Vagina (tissue), 2 donors: ENCODE data around the gene SLC10A7.

ENCODE experiments used
- POLR2A ChIP-seq, 2 donors: fragments of 450-650 bp; IDR thresholded peaks; one replicate each; pipeline ENCODE4 v1.6.1; 2017; ENCODE audit warnings: antibody characterized with exemption in 2 of 2, mild to moderate bottlenecking in 2 of 2, moderate library complexity in 2 of 2
- TF ChIP-seq, protein P1 (sequence below), 3 experiments: fragments of 450-650 bp in 2 of 3; fragments of 200-600 bp in 1 of 3; sonication (generic) in 1 of 3; IDR thresholded peaks; one replicate each; pipeline ENCODE4 v1.5.1; 2017 to 2019; ENCODE audit warnings: antibody characterized with exemption in 3 of 3, mild to moderate bottlenecking in 2 of 3, moderate library complexity in 2 of 3

- TF ChIP-seq, protein P1, sequence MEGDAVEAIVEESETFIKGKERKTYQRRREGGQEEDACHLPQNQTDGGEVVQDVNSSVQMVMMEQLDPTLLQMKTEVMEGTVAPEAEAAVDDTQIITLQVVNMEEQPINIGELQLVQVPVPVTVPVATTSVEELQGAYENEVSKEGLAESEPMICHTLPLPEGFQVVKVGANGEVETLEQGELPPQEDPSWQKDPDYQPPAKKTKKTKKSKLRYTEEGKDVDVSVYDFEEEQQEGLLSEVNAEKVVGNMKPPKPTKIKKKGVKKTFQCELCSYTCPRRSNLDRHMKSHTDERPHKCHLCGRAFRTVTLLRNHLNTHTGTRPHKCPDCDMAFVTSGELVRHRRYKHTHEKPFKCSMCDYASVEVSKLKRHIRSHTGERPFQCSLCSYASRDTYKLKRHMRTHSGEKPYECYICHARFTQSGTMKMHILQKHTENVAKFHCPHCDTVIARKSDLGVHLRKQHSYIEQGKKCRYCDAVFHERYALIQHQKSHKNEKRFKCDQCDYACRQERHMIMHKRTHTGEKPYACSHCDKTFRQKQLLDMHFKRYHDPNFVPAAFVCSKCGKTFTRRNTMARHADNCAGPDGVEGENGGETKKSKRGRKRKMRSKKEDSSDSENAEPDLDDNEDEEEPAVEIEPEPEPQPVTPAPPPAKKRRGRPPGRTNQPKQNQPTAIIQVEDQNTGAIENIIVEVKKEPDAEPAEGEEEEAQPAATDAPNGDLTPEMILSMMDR (IDR thresholded peaks at IDR 0.05): no peak
- no peak for TF ChIP-seq POLR2A (IDR thresholded peaks at IDR 0.05)
Measured at GRCh38 chr4:146267826-146268225, 253.9 kb downstream of the SLC10A7 start.
